ENCODE data around the gene ARL15. TPM values are rescaled to one million over a fixed set of nuclear protein-coding genes. Genes with fewer than 3 reads are reported as not detected.
"Not testable (repeated sequence)": the region's sequence is repeated elsewhere in the genome, so short reads cannot be mapped to it uniquely, and the experiment has no call there.

The ARL15 gene
- total RNA-seq, 1 donor from 2014 or later = 6.0 TPM

DNA sequence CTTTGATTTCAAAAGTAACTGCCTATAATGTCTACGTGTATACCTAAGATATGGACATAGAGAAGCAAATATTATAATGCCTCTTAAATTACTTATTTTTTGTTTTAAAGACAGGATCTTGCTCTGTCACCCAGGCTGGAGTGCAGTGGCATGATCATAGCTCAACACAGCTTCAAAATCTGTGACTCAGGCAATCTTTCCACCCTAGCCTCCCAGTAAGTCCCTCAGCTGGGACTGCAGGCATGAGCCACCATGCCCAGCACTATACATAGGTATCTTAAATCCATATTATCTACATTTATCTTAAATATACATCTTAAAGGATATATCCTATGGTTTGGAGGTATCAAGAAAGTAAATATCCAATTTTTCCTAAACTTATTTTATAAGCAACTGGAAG lies 261.2 kb downstream of the ARL15 start:
- ATAC-seq (no peak), DNase-seq (ENCODE audit: low spot score) (no peak)

GRCh38 chr5:54045077-54045792 lies 265.1 kb downstream of the ARL15 start:
- DNase-seq (ENCODE audit: low spot score) (peak; percentile 84), ATAC-seq (peak; percentile 92)

GRCh38 chr5:54044276-54044675 lies 266.1 kb downstream of the ARL15 start:
- DNase-seq (ENCODE audit: low spot score) = peak; percentile 57
- ATAC-seq = not testable (repeated sequence)

DNA sequence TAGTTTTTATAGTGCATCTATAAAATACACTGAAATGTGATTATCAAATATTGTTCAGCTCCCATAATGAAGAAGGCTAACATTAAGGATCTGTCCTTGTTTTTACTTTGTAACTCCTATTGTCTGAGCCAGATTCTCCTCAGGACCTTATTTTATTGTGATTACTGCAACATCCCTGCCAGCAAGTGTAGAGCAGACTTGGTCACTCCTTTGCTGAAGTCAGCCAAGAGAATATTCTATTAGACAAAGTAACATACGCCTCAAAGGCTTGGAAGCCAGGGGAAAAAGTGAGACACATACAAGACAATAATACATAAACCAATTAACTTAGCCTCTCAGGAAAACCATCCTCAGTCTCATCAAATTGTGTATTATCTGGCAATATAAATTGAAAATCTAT lies 269.6 kb downstream of the ARL15 start:
- ATAC-seq (no peak), DNase-seq (ENCODE audit: low spot score) (no peak)

DNA sequence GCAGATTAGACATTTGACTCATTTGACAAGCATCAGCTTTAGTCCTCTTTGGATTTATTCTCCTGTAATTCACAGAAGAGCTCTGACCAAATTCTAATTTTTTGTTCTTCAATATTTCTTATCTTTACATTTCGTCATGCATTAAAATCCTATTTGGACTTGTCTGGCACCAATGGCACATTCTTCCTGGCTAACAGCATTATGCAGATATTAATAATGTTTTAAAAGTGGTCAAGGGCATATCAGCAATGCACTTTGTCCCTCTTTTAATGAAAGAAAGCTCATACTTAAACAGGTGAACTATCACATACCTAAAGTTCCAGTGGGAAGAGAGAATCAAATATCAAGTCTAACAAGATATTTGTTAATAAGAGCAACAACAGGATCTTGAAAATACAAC lies 270.4 kb downstream of the ARL15 start:
- ATAC-seq (no peak), DNase-seq (ENCODE audit: low spot score) (no peak)

GRCh38 chr5:54037205-54037604 lies 273.2 kb downstream of the ARL15 start:
- no peak for ATAC-seq

GRCh38 chr5:54030981-54031380 lies 279.4 kb downstream of the ARL15 start:
- DNase-seq (ENCODE audit: low spot score) (no peak), ATAC-seq (no peak)

More at GRCh38 chr5:54037205-54037604, 273.2 kb downstream of the ARL15 start:
- DNase-seq (ENCODE audit: low spot score) = no peak

DNA sequence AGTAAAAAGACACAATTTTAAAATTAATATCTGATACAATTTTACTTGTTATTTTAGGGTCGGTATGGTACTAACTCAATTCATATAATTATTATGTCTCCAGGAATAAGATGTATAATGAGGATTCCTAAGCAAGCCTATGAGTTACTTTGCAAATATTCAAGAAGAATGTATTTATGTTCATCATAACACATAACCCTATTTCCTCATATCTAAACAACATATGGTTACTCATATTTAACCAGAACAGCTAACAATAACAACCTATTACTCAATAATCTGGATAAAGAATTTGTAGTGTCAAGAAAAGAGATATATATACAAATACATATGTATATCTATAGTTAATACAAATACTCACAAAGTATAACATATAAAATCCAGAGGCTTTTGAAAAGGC lies 285.9 kb downstream of the ARL15 start:
- no peak for DNase-seq (ENCODE audit: low spot score)
- no peak for ATAC-seq

DNA sequence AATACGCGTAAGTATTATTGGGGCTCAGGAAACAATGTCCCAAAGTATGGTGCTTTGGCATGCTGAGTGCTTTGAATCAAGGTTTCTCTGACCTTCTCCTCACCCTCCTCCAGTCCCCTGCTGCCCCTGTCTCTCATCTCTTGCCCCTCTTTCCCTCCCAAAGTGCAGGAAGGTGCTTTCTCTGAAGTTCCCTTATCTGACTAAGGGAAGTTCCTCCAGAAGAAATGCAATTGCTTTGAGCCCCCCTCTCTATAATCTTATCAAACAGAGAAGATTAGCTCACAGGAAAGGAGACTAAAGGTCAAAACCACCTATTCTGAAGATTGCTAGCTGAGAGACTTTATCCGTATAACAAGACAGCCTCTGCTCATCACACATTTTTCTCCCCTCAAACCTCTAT lies 288.1 kb downstream of the ARL15 start:
- DNase-seq (ENCODE audit: low spot score) (no peak), ATAC-seq (no peak)

DNA sequence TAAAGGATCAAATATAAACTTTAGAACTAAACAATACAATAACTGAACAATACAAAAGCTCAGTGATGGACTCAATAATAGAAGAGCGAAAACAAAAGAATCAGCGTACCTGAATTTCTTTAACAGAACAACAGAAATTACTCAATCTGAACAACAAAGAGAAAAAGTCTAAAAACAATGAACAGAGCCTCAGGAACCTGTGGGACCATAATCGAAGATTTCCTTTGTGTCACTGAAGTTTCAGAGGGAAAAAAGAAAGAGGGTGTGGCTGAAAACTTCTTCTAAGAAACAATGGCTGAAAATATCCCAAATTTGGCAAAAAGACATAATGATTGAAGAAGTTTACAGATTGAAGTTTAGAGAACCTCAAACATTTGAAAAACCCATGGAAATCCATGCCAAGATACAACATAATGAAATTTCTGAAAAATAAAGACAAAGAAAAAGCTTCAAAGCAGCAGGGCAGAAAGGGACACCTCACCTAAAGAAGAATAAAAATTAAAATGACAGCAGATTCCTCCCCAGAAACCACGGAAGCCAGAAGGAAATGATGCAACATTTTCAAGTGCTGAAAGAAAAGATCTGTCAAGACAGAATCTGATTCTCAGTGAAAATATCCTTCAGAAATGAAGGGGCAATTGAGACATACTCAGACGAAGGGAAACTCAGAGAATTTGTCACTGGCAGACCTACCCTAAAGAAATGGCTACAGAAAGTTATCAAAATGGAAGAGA lies 288.8 kb downstream of the ARL15 start:
- no peak for DNase-seq (ENCODE audit: low spot score)
- ATAC-seq = no peak

GRCh38 chr5:54018438-54018837 lies 291.9 kb downstream of the ARL15 start:
- DNase-seq (ENCODE audit: low spot score) = no peak
- no peak for ATAC-seq

DNA sequence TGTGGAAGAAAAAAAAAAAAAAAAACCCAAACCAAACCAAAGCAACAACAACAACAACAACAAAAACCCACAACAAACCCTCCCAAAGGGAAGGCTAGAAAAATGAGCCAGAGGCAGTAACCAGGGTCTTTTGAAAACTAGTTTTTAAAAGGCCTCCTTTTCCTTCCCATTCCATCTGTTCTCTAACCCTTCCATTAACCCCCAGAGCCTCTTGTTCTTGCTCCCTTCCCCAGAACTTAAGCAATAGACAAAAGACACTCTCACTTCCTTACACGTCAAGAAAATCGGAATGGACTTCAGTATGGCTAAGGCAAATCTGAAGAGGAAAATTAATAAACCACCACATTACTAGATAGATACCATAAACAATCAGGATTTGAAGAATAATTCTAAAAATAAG lies 292.8 kb downstream of the ARL15 start:
- no peak for DNase-seq (ENCODE audit: low spot score)
- ATAC-seq = no peak

DNA sequence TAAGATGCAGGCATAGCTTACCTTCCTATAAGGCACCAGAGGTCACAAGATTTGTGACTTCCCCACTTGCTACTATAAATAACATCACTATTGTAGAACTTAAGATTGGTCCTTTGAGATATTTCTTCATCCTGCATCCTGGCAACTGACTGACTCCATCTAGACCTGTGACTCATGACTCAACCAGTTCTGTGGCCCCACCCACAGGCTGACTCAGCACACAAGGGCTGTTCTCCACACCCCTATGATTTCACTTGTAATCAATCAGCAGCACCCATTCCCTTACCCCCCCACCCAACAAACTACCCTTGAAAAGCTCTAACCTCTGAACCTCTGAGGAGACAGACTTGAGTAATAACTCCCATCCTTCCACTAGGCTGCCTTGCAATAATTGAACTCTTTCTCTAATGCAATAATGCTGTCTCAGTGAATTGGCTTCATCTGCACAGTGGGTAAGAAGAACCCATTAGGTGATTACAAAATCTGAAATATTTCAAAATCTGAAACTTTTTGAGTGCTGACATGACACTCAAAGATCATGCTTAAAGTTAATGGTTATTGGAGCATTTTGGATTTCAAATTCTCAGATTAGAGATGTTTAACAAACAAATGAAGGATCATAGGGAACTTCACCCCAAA lies 296.7 kb downstream of the ARL15 start:
- ATAC-seq (no peak), DNase-seq (ENCODE audit: low spot score) (no peak)

- ATAC-seq = no peak
- DNase-seq (ENCODE audit: low spot score) = no peak
Measured at GRCh38 chr5:54009828-54010227, 300.5 kb downstream of the ARL15 start.

DNA sequence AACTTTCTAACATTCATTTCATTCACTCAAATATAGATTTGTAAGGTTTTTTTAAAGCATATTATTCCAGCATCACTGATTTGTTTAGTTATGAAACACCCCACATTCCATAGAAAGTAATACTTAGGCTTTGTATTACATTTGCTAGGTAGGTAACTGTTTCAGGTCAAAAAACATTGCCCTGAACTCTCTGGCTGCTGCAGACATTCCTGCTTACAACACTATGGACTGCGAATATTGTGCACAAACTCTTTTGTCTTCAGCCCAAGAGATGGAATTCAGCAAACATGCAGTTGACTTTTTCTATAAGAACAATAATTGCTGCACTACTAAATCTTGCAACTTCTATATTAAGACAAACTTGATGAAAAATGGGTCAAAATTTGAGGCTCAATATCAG lies 301.0 kb downstream of the ARL15 start:
- DNase-seq (ENCODE audit: low spot score) (peak; percentile 54), ATAC-seq (peak; percentile 73)

GRCh38 chr5:54007827-54008777 lies 302.3 kb downstream of the ARL15 start:
- ATAC-seq = peak; percentile 90

DNA sequence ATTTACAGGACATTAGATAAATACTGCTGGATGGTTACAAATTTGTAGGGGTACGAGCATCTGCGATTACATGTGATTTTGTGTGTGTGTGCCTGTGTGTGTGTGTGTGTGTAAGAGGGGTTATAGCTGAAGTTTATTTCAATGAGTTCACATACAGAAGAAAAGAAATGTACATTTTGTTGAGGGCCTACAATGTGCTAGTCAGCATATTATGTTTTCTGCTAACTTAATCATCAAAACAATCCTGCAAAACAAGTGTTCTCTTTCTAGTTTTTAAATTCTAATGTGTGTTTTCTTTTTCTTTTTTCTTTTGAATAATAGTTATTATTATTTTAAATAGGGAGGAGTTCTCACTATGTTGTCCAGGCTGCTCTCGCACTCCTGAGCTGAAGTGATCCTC lies 305.7 kb downstream of the ARL15 start:
- no peak for ATAC-seq
- DNase-seq (ENCODE audit: low spot score) = no peak

More at GRCh38 chr5:54007827-54008777, 302.3 kb downstream of the ARL15 start:
- DNase-seq (ENCODE audit: low spot score) = peak; percentile 62

DNA sequence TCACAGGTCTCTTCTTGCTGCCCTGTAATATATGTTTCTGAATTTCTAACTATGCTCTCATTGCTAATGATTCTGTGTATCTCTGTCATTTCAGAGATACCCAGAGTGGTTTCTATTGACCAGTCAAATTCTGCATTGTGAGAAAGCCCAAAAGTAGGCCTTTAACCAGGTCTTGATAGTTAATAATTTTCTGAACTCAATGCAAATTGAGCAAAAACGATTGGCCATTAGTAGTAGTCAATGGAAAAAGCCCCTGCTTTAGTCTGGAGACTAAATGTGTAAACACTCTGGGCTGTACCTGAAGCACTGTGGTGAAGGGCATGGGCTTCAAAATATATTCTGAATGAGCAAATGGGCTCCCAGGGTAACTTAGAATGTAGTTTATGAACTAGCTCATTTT lies 307.6 kb downstream of the ARL15 start:
- ATAC-seq (no peak), DNase-seq (ENCODE audit: low spot score) (no peak)

DNA sequence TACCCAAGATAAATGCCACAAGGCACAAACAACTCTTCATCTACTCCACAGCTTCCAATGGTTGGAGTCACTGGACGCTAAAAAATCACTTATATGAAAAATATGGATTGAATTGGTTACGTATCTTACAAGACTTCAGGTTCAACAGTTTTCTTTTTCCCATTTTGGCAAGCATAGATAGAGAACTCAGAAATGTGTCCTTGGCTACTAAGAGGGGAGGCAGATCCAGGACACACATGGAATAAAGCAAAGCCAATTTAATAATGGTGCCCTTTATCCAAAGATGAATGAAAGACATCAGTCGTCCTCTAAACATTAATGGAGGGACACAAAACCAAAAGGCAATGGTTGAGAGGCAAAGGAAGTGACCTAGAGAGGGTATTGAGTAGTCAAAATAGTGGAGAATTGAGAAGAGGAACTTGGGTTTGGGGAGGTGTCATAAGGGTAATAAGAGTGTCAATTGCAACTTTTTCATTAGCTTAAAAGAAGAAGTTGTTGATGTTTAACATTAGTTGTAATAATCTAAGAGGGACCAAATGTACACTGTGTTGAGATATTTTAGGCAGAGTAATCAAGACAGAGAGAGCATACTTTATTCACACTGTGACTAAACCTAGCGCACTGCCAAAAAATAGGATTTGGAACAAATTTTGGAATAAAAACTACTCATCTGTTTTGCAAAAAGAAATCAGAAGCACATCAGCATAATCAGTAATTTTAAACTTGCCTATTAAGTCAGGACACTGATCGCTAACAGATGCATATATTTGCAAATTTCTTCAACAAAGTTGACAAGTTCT lies 308.2 kb downstream of the ARL15 start:
- ATAC-seq (no peak), DNase-seq (ENCODE audit: low spot score) (no peak)

GRCh38 chr5:54000011-54000410 lies 310.4 kb downstream of the ARL15 start:
- ATAC-seq (no peak), DNase-seq (ENCODE audit: low spot score) (no peak)

Data from left lobe of liver (tissue), 2 donors.